Measurements from ENCODE around the gene KCNAB2. TPM values are rescaled to one million over a fixed set of nuclear protein-coding genes. Genes with fewer than 3 reads are reported as not detected.

Gene KCNAB2
- total RNA-seq, 1 donor from 2014 or later: 3.6 TPM

- ATAC-seq: no peak
These were observed 12.6 kb upstream of the KCNAB2 start for GRCh38 chr1:6033124-6033523.

- ATAC-seq: peak; percentile 77
These were observed 11.5 kb upstream of the KCNAB2 start for GRCh38 chr1:6033986-6034749.

- no peak for ATAC-seq
These were observed 11.0 kb upstream of the KCNAB2 start for GRCh38 chr1:6034750-6035096.

GRCh38 chr1:6035303-6035702, 10.4 kb upstream of the KCNAB2 start:
- ATAC-seq: no peak

GRCh38 chr1:6035719-6036118, 10.0 kb upstream of the KCNAB2 start:
- no peak for ATAC-seq

GRCh38 chr1:6037338-6037762, 8.3 kb upstream of the KCNAB2 start:
- ATAC-seq: no peak

GRCh38 chr1:6038603-6039002, 7.1 kb upstream of the KCNAB2 start:
- no peak for ATAC-seq

- ATAC-seq: no peak
These were observed 6.7 kb upstream of the KCNAB2 start for GRCh38 chr1:6039031-6039430.

GRCh38 chr1:6040444-6040843, 5.2 kb upstream of the KCNAB2 start:
- ATAC-seq: no peak

- ATAC-seq: no peak
These were observed 4.8 kb upstream of the KCNAB2 start for GRCh38 chr1:6040861-6041415.

- peak; percentile 44 for ATAC-seq
These were observed 4.1 kb upstream of the KCNAB2 start for GRCh38 chr1:6041432-6042062.

- no peak for ATAC-seq
These were observed 2.1 kb upstream of the KCNAB2 start for GRCh38 chr1:6043561-6043960.

GRCh38 chr1:6044481-6045109, 1.1 kb upstream of the KCNAB2 start:
- ATAC-seq: no peak

- no peak for ATAC-seq
These were observed 582 bp upstream of the KCNAB2 start for GRCh38 chr1:6045110-6045502.

GRCh38 chr1:6046279-6046678, 591 bp downstream of the KCNAB2 start:
- ATAC-seq: no peak

- no peak for ATAC-seq
These were observed 2.6 kb downstream of the KCNAB2 start for GRCh38 chr1:6048179-6048867.

GRCh38 chr1:6049419-6049818, 3.7 kb downstream of the KCNAB2 start:
- no peak for ATAC-seq

GRCh38 chr1:6051423-6051822, 5.7 kb downstream of the KCNAB2 start:
- no peak for ATAC-seq

GRCh38 chr1:6052543-6053205, 7.0 kb downstream of the KCNAB2 start:
- ATAC-seq: peak; percentile 27

- ATAC-seq: no peak
These were observed 7.5 kb downstream of the KCNAB2 start for GRCh38 chr1:6053206-6053546.

- no peak for ATAC-seq
These were observed 8.9 kb downstream of the KCNAB2 start for GRCh38 chr1:6054596-6054995.

- ATAC-seq: no peak
These were observed 10.9 kb downstream of the KCNAB2 start for GRCh38 chr1:6056572-6056948.
